ENCODE data around the gene BLVRB.
A peak's percentile ranks its signal among the peaks of the same experiment; 100 is the strongest.
"Not testable (repeated sequence)": the region's sequence is repeated elsewhere in the genome, so short reads cannot be mapped to it uniquely, and the experiment has no call there.

Gene BLVRB

GRCh38 chr19:40465557-40466218, at the start of gene BLVRB:
TSS of gene BLVRB (minus strand) at chr19:40465745. CDS start at chr19:40465688, 57 bp downstream.
- DNase-seq: peak; percentile 100

GRCh38 chr19:40513741-40514315, 48.3 kb upstream of the BLVRB start:
- no peak for DNase-seq

GRCh38 chr19:40513345-40513678, 47.8 kb upstream of the BLVRB start:
- DNase-seq: no peak

GRCh38 chr19:40512473-40513344, 47.2 kb upstream of the BLVRB start:
- DNase-seq: no peak

GRCh38 chr19:40512110-40512472, 46.5 kb upstream of the BLVRB start:
- no peak for DNase-seq

GRCh38 chr19:40511487-40511886, 45.9 kb upstream of the BLVRB start:
- no peak for DNase-seq

- no peak for DNase-seq
These were observed 45.1 kb upstream of the BLVRB start for GRCh38 chr19:40510526-40511115.

- DNase-seq: no peak
These were observed 43.3 kb upstream of the BLVRB start for GRCh38 chr19:40508739-40509260.

- no peak for DNase-seq
These were observed 42.3 kb upstream of the BLVRB start for GRCh38 chr19:40507892-40508291.

- no peak for DNase-seq
These were observed 40.6 kb upstream of the BLVRB start for GRCh38 chr19:40506099-40506498.

- DNase-seq: no peak
These were observed 37.8 kb upstream of the BLVRB start for GRCh38 chr19:40503320-40503695.

GRCh38 chr19:40502647-40503319, 37.2 kb upstream of the BLVRB start:
- DNase-seq: no peak

GRCh38 chr19:40502081-40502480, 36.5 kb upstream of the BLVRB start:
- DNase-seq: no peak

GRCh38 chr19:40501599-40501998, 36.1 kb upstream of the BLVRB start:
- no peak for DNase-seq

GRCh38 chr19:40500678-40501530, 35.4 kb upstream of the BLVRB start:
- DNase-seq: not testable (repeated sequence)

GRCh38 chr19:40499320-40499719, 33.8 kb upstream of the BLVRB start:
- DNase-seq: no peak

- DNase-seq: no peak
These were observed 31.7 kb upstream of the BLVRB start for GRCh38 chr19:40497214-40497613.

- DNase-seq: no peak
These were observed 28.8 kb upstream of the BLVRB start for GRCh38 chr19:40494191-40494838.

- DNase-seq: no peak
These were observed 28.2 kb upstream of the BLVRB start for GRCh38 chr19:40493778-40494177.

- DNase-seq: no peak
These were observed 26.7 kb upstream of the BLVRB start for GRCh38 chr19:40492274-40492673.

GRCh38 chr19:40489882-40490230, 24.3 kb upstream of the BLVRB start:
- DNase-seq: no peak

GRCh38 chr19:40486017-40486416, 20.5 kb upstream of the BLVRB start:
- DNase-seq: no peak
